HG03159 (cell line): ENCODE results near the gene ARHGAP5.
A peak's percentile ranks its signal among the peaks of the same experiment; 100 is the strongest.

Source experiments
- ATAC-seq: cut with Tn5 transposase; IDR thresholded peaks from one replicate; pipeline ENCODE4 v1.9.1; 2021; ENCODE audit warnings: mild to moderate bottlenecking, moderate library complexity; ENCODE audit not compliant: unreplicated experiment

Gene ARHGAP5

DNA sequence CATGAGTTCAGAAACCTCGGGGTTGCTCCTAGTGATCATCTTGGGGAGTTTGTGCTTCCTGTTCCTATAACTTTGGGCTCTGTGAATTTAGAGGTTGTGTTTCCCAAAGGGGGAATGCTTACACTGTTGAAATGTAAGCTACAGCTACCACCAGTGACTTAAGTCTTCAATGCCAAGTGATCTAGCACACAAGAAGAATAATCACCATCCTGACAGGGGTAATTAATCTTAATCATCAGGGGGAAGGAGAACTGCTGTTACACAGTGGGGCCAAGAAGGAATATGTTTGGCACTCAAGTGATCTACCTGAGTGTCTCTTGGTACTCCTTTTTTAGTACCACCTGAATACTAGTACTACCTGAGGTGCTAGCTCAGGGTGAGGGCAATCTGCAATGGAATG is 89.8 kb downstream of the ARHGAP5 start:
- ATAC-seq: no peak

DNA sequence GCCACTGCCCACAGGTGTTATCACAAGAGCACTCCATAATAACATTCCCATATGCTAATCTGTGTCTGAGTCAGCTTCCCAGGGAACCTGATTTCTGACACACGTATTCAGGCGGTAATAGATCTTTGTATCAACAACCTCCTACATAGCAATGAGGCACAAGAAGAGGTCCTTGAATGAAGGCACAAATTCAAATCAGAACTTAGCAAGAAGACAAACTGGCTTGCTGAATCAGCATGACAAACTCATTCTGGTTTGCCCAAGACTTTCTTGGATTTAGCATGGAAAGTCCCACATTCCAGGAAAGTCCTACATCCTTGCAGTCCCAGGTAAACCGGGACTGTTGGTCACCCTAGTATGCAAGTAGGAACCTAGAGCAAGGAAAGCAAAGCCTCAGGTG is 90.8 kb downstream of the ARHGAP5 start:
- ATAC-seq: no peak

DNA sequence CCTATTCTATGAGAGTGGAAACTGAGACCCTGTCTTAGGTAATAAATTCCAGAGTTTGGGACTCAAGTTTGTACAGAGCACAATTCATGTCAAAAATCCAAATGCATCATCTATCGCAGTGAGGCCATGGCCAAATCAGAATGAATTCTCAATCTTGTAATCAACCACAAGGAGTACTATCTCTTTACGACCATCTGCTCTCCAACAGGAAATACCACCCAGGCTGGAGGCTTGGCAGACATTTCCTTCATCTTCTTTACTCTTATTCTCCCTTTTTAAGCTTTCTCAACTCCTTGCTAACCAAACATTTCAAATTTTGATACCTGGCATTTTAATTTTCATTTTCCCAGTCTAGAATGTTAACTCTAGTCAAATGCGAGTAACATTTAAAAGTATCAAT is 92.1 kb downstream of the ARHGAP5 start:
- no peak for ATAC-seq

DNA sequence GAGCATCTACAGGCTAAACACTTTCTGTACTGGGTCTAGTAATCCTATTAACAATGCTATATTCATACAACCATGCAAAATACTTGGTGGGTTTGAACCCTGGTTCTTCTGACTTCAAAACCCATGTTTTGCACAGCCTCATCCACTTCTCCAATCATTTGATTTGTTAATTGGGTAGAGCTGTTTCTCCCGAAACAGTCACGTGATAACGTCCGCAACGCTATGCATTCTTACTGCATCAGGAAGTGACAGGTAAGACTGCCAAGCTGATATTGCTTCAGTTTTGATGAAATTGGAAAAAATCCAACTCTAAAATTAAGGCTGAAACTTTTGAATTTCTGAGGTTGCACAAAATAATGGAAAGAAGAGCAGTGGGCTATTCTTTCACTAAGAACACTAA is 94.4 kb downstream of the ARHGAP5 start:
- no peak for ATAC-seq

GRCh38 chr14:32183151-32184058 is 106.3 kb downstream of the ARHGAP5 start:
- no peak for ATAC-seq

GRCh38 chr14:32185097-32185496 is 108.0 kb downstream of the ARHGAP5 start:
- no peak for ATAC-seq

DNA sequence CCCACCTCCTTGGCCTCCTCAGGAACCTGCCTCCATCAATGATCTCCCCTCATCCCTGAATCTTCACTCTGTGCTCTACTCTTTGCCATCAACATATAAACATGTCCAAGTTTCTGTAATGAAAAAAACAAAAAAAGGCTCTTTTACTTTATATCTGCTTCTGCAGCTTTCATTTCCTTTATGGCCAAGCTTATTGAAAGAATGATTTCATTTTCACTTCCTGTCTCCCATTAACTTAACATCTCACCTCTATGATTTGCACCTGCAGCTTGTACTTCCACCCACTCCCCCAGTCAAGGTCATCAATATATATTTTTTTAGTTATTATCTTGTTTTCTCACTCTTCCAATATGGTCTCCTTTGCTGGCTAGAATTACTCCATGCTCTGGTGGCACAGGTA is 109.1 kb downstream of the ARHGAP5 start:
- ATAC-seq: no peak

GRCh38 chr14:32189811-32190210 is 112.7 kb downstream of the ARHGAP5 start:
- ATAC-seq: no peak

GRCh38 chr14:32190673-32191072 is 113.6 kb downstream of the ARHGAP5 start:
- ATAC-seq: no peak

GRCh38 chr14:32192712-32193373 is 115.7 kb downstream of the ARHGAP5 start:
- no peak for ATAC-seq

GRCh38 chr14:32193532-32193931 is 116.4 kb downstream of the ARHGAP5 start:
- ATAC-seq: no peak

DNA sequence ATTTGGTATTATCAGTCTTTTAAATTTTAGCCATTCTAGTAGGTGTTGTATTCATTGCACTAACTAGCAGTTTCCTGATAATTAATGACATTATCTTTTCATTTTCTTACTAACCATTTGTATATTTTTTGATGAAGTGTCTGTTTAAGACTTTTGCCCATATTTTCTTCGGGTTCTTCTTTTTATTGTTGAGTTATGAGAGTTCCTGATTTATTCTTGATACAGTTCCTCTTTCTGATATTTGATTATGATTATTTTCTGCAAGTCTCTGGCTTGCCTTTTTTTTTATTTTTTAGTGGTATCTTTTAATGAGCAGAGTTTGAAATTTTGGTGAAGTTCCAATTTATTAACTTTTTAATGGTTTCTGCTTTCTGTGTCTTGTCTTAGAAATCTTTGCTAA is 118.5 kb downstream of the ARHGAP5 start:
- ATAC-seq: no peak

DNA sequence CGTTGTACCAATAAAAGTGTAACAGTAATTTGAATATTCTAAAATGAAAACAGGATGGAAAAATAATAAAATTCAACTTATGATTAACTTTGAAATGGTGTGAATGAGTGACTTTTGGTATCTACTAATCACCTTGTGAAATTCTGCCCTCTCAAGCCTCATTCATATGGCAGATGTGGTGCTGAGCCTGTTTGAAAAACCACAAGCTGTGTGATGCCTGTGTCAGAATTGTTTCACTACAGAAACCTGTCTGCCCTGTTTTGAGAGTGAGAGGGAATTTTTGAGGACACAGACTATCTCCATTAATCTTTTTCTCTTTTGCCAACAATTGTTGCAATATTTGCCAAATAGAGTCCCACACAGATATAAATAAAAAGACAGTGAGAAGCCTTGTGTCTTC is 120.8 kb downstream of the ARHGAP5 start:
- peak; percentile 40 for ATAC-seq

GRCh38 chr14:32200368-32201192 is 123.5 kb downstream of the ARHGAP5 start:
- ATAC-seq: no peak

DNA sequence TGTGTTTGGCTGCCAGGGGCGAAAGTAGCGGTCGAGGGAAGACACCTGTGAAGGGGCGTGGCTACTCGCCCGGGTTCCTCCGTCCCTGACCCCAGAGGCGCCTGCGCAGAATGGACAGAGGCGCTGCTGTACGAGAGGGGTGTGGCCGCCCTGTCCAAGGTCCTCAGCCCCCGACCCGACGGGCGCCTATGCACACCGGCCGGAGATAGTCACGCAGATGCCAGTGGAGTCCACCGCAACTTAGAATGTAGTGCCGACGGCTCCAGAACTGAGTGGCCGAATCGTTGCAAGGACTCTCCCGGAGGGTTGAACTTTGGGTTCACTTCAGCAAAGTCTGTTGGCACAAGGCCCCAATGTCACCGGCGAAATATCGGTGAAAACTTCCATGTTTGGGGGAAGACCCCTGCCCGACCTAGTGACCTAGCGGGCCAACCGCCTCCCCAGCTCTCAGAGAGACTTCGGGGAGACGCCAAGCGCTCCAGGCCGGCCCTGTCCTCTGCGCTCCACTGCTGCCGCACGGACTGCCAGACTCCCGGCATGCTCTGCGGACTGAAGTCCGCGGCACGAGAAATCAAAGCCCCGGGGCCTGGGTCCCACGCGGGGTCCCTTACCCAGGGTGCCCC is 124.2 kb downstream of the ARHGAP5 start:
- peak; percentile 57 for ATAC-seq

GRCh38 chr14:32201816-32202490 is 124.8 kb downstream of the ARHGAP5 start, which contains the start of gene RNU6-7:
Gene RNU6-7, plus strand, starts transcription at chr14:32202045.
- ATAC-seq: no peak

DNA sequence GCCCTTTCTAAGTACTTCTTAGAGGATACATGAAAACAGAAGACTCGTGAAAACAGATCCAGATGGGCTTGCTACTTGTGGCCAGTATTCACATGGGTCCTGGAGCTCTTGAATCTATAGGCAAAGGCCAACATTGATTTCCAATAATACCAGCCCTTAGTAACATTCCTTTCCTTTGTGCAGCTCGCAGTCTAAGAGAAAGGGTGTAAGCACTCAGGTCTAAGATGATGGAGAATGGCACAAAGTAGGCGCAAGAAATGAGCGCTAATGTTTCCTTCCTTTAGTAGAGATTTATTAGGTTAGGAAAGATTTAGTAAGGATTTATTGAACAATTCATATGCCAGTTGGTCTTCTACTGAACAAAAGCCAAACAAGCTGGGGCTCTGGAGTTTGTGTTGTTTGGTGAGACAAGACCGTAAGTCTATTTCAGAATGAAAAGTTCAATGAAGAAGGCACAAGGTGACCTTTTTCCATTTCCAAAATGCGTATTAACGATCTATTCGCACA is 125.4 kb downstream of the ARHGAP5 start:
- ATAC-seq: no peak

- peak; percentile 61 for ATAC-seq
These were observed 126.1 kb downstream of the ARHGAP5 start, which contains the start of gene RNU6-8 for GRCh38 chr14:32202998-32203882. Gene RNU6-8, minus strand, starts transcription at chr14:32203269.

GRCh38 chr14:32203928-32204357 is 126.8 kb downstream of the ARHGAP5 start:
- ATAC-seq: no peak
